ENCODE data around the gene PARVA. TPM values are rescaled to one million over a fixed set of nuclear protein-coding genes. Genes with fewer than 3 reads are reported as not detected.

Gene PARVA
- total and polyA plus RNA-seq, 9 of the 15 experiments (the other 6 are each of a cell fraction or from before 2014, with no cell fraction given) = 0.11 TPM; not detected in 8

- TF ChIP-seq, protein P1, sequence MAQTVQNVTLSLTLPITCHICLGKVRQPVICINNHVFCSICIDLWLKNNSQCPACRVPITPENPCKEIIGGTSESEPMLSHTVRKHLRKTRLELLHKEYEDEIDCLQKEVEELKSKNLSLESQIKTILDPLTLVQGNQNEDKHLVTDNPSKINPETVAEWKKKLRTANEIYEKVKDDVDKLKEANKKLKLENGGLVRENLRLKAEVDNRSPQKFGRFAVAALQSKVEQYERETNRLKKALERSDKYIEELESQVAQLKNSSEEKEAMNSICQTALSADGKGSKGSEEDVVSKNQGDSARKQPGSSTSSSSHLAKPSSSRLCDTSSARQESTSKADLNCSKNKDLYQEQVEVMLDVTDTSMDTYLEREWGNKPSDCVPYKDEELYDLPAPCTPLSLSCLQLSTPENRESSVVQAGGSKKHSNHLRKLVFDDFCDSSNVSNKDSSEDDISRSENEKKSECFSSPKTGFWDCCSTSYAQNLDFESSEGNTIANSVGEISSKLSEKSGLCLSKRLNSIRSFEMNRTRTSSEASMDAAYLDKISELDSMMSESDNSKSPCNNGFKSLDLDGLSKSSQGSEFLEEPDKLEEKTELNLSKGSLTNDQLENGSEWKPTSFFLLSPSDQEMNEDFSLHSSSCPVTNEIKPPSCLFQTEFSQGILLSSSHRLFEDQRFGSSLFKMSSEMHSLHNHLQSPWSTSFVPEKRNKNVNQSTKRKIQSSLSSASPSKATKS (CRISPR knock-in tag; IDR thresholded peaks at IDR 0.05) = no peak
- TF ChIP-seq ZNF239 (CRISPR knock-in tag; IDR thresholded peaks at IDR 0.05) (no peak), YY1 (IDR thresholded peaks at IDR 0.05; ENCODE audit: borderline replicate concordance in 1 of 3, control insufficient read depth in 1 of 3, extremely low read depth in 1 of 3, insufficient read depth in 3 of 3, insufficient read length in 1 of 3, insufficient replicate concordance in 2 of 3, low read depth in 1 of 3, low read length in 2 of 3) (no peak), TBP (optimal IDR thresholded peaks at IDR 0.05; ENCODE audit: low read depth, low read length) (no peak), SUPT5H (IDR thresholded peaks at IDR 0.05) (no peak), BDP1 (IDR thresholded peaks at IDR 0.05; ENCODE audit: insufficient read depth, insufficient read length) (no peak), MEF2A (IDR thresholded peaks at IDR 0.05; ENCODE audit: control insufficient read depth, low read depth, low read length) (no peak), ZNF12 (CRISPR knock-in tag; IDR thresholded peaks at IDR 0.05) (no peak), KDM1A (IDR thresholded peaks at IDR 0.05) (no peak)
- TF ChIP-seq, protein P2, sequence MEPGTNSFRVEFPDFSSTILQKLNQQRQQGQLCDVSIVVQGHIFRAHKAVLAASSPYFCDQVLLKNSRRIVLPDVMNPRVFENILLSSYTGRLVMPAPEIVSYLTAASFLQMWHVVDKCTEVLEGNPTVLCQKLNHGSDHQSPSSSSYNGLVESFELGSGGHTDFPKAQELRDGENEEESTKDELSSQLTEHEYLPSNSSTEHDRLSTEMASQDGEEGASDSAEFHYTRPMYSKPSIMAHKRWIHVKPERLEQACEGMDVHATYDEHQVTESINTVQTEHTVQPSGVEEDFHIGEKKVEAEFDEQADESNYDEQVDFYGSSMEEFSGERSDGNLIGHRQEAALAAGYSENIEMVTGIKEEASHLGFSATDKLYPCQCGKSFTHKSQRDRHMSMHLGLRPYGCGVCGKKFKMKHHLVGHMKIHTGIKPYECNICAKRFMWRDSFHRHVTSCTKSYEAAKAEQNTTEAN (CRISPR knock-in tag; IDR thresholded peaks at IDR 0.05) = no peak
- TF ChIP-seq, protein P3, sequence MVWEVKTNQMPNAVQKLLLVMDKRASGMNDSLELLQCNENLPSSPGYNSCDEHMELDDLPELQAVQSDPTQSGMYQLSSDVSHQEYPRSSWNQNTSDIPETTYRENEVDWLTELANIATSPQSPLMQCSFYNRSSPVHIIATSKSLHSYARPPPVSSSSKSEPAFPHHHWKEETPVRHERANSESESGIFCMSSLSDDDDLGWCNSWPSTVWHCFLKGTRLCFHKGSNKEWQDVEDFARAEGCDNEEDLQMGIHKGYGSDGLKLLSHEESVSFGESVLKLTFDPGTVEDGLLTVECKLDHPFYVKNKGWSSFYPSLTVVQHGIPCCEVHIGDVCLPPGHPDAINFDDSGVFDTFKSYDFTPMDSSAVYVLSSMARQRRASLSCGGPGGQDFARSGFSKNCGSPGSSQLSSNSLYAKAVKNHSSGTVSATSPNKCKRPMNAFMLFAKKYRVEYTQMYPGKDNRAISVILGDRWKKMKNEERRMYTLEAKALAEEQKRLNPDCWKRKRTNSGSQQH (CRISPR knock-in tag; IDR thresholded peaks at IDR 0.05) = no peak
These were observed 67.6 kb downstream of the PARVA start (continued) for GRCh38 chr11:12445001-12445400.

Measured in K562 (cell line).